Smooth muscle cell (in vitro differentiated cells): ENCODE measurements around the gene MIA2. TPM values are rescaled to one million over a fixed set of nuclear protein-coding genes. Genes with fewer than 3 reads are reported as not detected.

ENCODE experiments used
- DNase-seq: peaks from one replicate; lab custom pipeline; 2025; ENCODE audit not compliant: unreplicated experiment; lab: John Stamatoyannopoulos, UW
- H2AFZ ChIP-seq: fragments of 200-600 bp; sonication (generic); 2 replicates; pipeline ENCODE4 v1.6.0; 2016; ENCODE audit warnings: antibody characterized with exemption, low read depth, mild to moderate bottlenecking
- H3F3A ChIP-seq: fragments of 200-600 bp; sonication (generic); 2 replicates; pipeline ENCODE4 v1.6.0; 2017; ENCODE audit warnings: antibody characterized with exemption, low read depth
- H3K27ac ChIP-seq: fragments of 200-600 bp; sonication (generic); 2 replicates; pipeline ENCODE4 v1.5.1; 2016; ENCODE audit warnings: low read depth, mild to moderate bottlenecking
- H3K27me3 ChIP-seq: fragments of 200-600 bp; sonication (generic); 2 replicates; pipeline ENCODE4 v1.6.1; 2016; ENCODE audit warnings: low read depth, mild to moderate bottlenecking
- H3K36me3 ChIP-seq: fragments of 200-600 bp; sonication (generic); 2 replicates; pipeline ENCODE4 v1.5.1; 2016; ENCODE audit warnings: low read depth
- H3K4me1 ChIP-seq: fragments of 200-600 bp; sonication (generic); 2 replicates; pipeline ENCODE4 v1.5.1; 2016; ENCODE audit warnings: low read depth
- H3K4me2 ChIP-seq: fragments of 200-600 bp; sonication (generic); 2 replicates; pipeline ENCODE4 v1.6.0; 2016; ENCODE audit warnings: mild to moderate bottlenecking
- H3K4me3 ChIP-seq: fragments of 200-600 bp; sonication (generic); 2 replicates; pipeline ENCODE4 v1.5.1; 2016; ENCODE audit warnings: mild to moderate bottlenecking
- H3K79me2 ChIP-seq: fragments of 200-600 bp; sonication (generic); 2 replicates; pipeline ENCODE4 v1.6.0; 2016; ENCODE audit warnings: low read depth, mild to moderate bottlenecking
- H3K9ac ChIP-seq: fragments of 200-600 bp; sonication (generic); 2 replicates; pipeline ENCODE4 v1.6.0; 2016; ENCODE audit warnings: low read depth
- H3K9me3 ChIP-seq: fragments of 200-600 bp; sonication (generic); replicated peaks from 2 replicates; pipeline ENCODE4 v1.5.1; 2016; ENCODE audit warnings: low read depth
- H4K20me1 ChIP-seq: fragments of 200-600 bp; sonication (generic); 2 replicates; pipeline ENCODE4 v1.6.0; 2016; ENCODE audit warnings: low read depth
- WGBS: methylation state at CpG from one replicate; pipeline ENCODE4 v1.1.7; 2016; ENCODE audit warnings: low lambda C conversion rate; 5-methylcytosine and 5-hydroxymethylcytosine counted together
- polyA plus RNA-seq: library from polyadenylated mRNA; unstranded; fragments of >200 nt; fragmentation: Nextera tagmentation; extraction: Ambion mirVana; gene quantifications from 2 replicates; pipeline ENCODE4 v1.2.1, GENCODE V29; 2016
- total RNA-seq: library from RNA; depleted of rRNA; stranded (reverse); fragments of >200 nt; gene quantifications from 2 replicates; pipeline ENCODE4 v1.2.3, GENCODE V29; 2014
- TF ChIP-seq, protein P1 (sequence below): fragments of 200-600 bp; sonication (generic); IDR thresholded peaks from 2 replicates; pipeline ENCODE4 v1.5.1; 2017; ENCODE audit warnings: borderline replicate concordance, mild to moderate bottlenecking, antibody characterized with exemption; ENCODE audit not compliant: insufficient read depth, poor library complexity, severe bottlenecking

MIA2 gene
- total and polyA plus RNA-seq, 2 experiments from 2014 or later: 14.6 to 18.6 TPM

DNA sequence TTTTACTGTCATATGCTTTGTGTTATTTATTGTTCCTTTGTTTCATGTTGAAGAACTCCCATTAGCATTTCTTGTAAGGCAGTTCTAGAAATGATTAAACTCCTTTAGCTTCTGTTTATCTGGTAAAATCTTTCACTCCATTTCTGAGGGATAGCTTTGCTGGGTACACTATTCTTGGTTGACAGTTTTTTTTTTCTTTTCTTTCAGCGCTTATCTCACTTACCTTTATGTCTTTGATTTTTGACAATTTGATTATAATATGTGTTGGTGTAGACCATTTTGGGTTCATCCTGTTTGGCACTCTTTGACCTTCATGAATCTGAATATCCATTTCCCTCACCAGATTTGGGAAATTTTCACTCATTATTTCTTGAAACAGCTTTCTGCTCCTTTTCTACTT, 182.4 kb downstream of the MIA2 start:
- H3F3A ChIP-seq: no peaks in the 10 kb centered on the region
- H3K36me3 ChIP-seq: peaks cover 8% of the 10 kb centered on the region
- H3K4me1 ChIP-seq: no peaks in the 10 kb centered on the region
- H3K4me2 ChIP-seq: no peak overlapping the region
- no peak overlapping the region for H3K9ac ChIP-seq
- WGBS: 95% methylated on average over 1 of the region's 1 CpG
- H3K27ac ChIP-seq: no peak overlapping the region
- no peak overlapping the region for H3K4me3 ChIP-seq
- no peak for DNase-seq
- peaks cover 4% of the 10 kb centered on the region for H4K20me1 ChIP-seq
- TF ChIP-seq, protein P1, sequence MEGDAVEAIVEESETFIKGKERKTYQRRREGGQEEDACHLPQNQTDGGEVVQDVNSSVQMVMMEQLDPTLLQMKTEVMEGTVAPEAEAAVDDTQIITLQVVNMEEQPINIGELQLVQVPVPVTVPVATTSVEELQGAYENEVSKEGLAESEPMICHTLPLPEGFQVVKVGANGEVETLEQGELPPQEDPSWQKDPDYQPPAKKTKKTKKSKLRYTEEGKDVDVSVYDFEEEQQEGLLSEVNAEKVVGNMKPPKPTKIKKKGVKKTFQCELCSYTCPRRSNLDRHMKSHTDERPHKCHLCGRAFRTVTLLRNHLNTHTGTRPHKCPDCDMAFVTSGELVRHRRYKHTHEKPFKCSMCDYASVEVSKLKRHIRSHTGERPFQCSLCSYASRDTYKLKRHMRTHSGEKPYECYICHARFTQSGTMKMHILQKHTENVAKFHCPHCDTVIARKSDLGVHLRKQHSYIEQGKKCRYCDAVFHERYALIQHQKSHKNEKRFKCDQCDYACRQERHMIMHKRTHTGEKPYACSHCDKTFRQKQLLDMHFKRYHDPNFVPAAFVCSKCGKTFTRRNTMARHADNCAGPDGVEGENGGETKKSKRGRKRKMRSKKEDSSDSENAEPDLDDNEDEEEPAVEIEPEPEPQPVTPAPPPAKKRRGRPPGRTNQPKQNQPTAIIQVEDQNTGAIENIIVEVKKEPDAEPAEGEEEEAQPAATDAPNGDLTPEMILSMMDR: no peak
- H3K9me3 ChIP-seq: peaks cover 7% of the 10 kb centered on the region
- H3K79me2 ChIP-seq: peaks cover 7% of the 10 kb centered on the region
- no peak overlapping the region for H2AFZ ChIP-seq
- H3K27me3 ChIP-seq: no peaks in the 10 kb centered on the region

DNA sequence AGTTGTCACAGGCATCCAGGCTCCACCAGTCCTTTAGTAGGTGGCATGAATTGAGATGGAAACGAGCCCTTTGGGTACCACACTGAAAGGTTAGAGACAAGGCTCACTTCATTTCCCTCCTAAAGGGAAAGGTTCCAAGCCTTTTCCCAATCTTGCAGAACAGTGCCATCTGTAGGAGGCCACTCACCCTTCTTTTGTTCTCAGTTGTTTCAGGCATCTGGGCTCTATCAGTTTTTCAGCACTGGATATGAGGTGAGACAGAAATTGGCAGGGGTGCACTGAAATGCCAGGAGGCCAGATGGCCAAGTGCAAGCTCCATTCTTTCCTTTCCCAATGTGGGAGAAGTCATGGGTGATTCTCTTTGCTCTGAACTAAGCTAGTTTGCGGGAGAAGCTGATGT, 183.3 kb downstream of the MIA2 start:
- H3F3A ChIP-seq: no peaks in the 10 kb centered on the region
- no peaks in the 10 kb centered on the region for H3K4me1 ChIP-seq
- H3K4me3 ChIP-seq: no peak overlapping the region
- peaks cover 10% of the 10 kb centered on the region for H4K20me1 ChIP-seq
- H3K27ac ChIP-seq: no peak overlapping the region
- H3K4me2 ChIP-seq: no peak overlapping the region
- TF ChIP-seq, protein P1: no peak
- peaks cover 8% of the 10 kb centered on the region for H3K36me3 ChIP-seq
- no peak overlapping the region for H2AFZ ChIP-seq
- no peak overlapping the region for H3K9ac ChIP-seq
- no peak for DNase-seq
- peaks cover 7% of the 10 kb centered on the region for H3K9me3 ChIP-seq
- no peaks in the 10 kb centered on the region for H3K27me3 ChIP-seq
- H3K79me2 ChIP-seq: peaks cover 15% of the 10 kb centered on the region
- WGBS: 97% methylated on average over 2 of the region's 2 CpGs

DNA sequence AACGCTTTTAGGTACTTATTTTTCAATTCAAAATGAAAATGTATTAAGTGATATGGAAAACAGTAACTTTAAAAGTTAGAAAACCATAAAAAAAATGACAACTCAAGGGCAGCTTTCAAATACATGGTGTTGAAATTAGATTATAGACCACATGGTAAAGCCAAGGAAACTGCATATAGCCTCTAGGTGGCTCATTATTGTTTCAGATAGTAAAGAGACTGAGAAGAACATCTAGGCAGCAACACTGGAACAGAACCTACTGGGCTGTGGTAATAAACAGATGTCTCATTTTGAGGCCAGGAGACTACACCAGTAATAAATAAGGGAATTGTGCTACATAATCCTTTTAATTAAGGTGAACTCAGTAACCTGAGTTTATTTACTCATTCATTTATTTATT, 185.6 kb downstream of the MIA2 start:
- Histone ChIP-seq H3K4me1 (no peaks in the 10 kb centered on the region), H3K79me2 (peaks cover 31% of the 10 kb centered on the region), H3K4me2 (no peak overlapping the region), H4K20me1 (peaks cover 25% of the 10 kb centered on the region), H3K27ac (no peak overlapping the region), H2AFZ (no peak overlapping the region), H3K36me3 (peaks cover 8% of the 10 kb centered on the region), H3K9me3 (peaks cover 7% of the 10 kb centered on the region), H3K9ac (no peak overlapping the region), H3K27me3 (no peaks in the 10 kb centered on the region), H3F3A (no peaks in the 10 kb centered on the region), H3K4me3 (no peak overlapping the region)
- WGBS: 93% methylated on average over 1 of the region's 1 CpG
- TF ChIP-seq, protein P1: no peak
- DNase-seq: no peak

DNA sequence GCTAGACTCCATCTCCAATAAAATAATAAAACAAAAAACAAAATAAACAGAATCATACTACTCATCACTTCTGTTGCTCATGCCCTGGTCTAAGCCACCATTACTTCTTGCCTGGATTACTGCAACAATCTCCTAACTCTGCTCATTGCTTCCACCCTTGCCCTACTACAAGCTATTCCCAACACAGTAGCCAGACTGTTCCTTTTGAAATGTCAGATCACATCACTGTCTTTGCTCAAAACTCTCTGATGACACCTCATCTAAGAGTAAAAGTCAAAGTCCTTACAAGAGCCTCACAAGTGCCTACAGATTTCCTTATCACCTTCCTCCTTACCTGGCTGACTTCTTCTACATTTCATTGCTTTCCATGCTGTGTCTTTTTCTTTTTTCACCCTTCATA, 188.5 kb downstream of the MIA2 start:
- no peaks in the 10 kb centered on the region for H3K9me3 ChIP-seq
- no peak overlapping the region for H3K9ac ChIP-seq
- H3K4me3 ChIP-seq: no peak overlapping the region
- H2AFZ ChIP-seq: no peak overlapping the region
- no peaks in the 10 kb centered on the region for H3K4me1 ChIP-seq
- no peak for DNase-seq
- no peaks in the 10 kb centered on the region for H3F3A ChIP-seq
- TF ChIP-seq, protein P1: no peak
- no peak overlapping the region for H3K4me2 ChIP-seq
- H3K27me3 ChIP-seq: no peaks in the 10 kb centered on the region
- peaks cover 58% of the 10 kb centered on the region for H3K79me2 ChIP-seq
- H3K36me3 ChIP-seq: no peaks in the 10 kb centered on the region
- no peak overlapping the region for H3K27ac ChIP-seq
- H4K20me1 ChIP-seq: peaks cover 52% of the 10 kb centered on the region
